Endothelial cell of umbilical vein (primary cell): ENCODE results near the gene DCTD. TPM values are rescaled to one million over a fixed set of nuclear protein-coding genes. Genes with fewer than 3 reads are reported as not detected.
"Not testable (repeated sequence)": the region's sequence is repeated elsewhere in the genome, so short reads cannot be mapped to it uniquely, and the experiment has no call there.

ENCODE experiments used
- BruUV-seq: library from RNA; stranded (reverse); fragments of 400-500 nt; replicated peaks from 2 replicates; lab custom pipeline; 2021; lab: Mats Ljungman, UMichigan
- CTCF ChIA-PET: fragments of 300-600, 350-600 bp; sonication (Branson Sonifier 250); formaldehyde crosslinking; loops from one replicate; lab custom pipeline; 2021; ENCODE audit warnings: antibody characterized with exemption, inconsistent platforms; lab: Charles Lee
- POLR2A ChIA-PET: fragments of 300-600, 350-600 bp; sonication (Branson Sonifier 250); formaldehyde crosslinking; loops from one replicate; lab custom pipeline; 2021; ENCODE audit warnings: antibody characterized with exemption, inconsistent platforms; lab: Charles Lee
- DNase-seq: peaks from one replicate; pipeline ENCODE4 v3.0.0-alpha.2; 2011; ENCODE audit warnings: low read depth, low spot score
- FAIRE-seq: peaks from 2 replicates; lab custom pipeline; 2011; peaks lifted over from hg19 to GRCh38; lab: Jason Lieb, UNC
- H2AFZ ChIP-seq: 2 replicates; pipeline ENCODE4 v1.6.0; 2012; ENCODE audit warnings: low read depth, low read length, control low read depth, inconsistent platforms
- H3K27ac ChIP-seq: 2 replicates; pipeline ENCODE4 v1.5.1; 2011; ENCODE audit warnings: low read depth, mild to moderate bottlenecking, control low read depth, low read length, moderate library complexity; ENCODE audit not compliant: insufficient read depth
- H3K27me3 ChIP-seq, 2 experiments: 2 replicates each; pipeline versions ENCODE4 v1.6.0 to v1.6.1; 2011; ENCODE audit warnings: low read length in 2 of 2, mixed read lengths in 1 of 2; ENCODE audit not compliant: control insufficient read depth in 2 of 2, insufficient read depth in 2 of 2
- H3K36me3 ChIP-seq, 2 experiments: 2 replicates in 1 of 2; 3 replicates in 1 of 2; pipeline ENCODE4 v1.5.1; 2011; ENCODE audit warnings: low read length in 2 of 2, mild to moderate bottlenecking in 1 of 2, moderate library complexity in 1 of 2; ENCODE audit not compliant: control insufficient read depth in 2 of 2, insufficient read depth in 2 of 2; ENCODE audit errors: extremely low read depth in 1 of 2
- H3K4me1 ChIP-seq: 3 replicates; pipeline ENCODE4 v1.5.1; 2011; ENCODE audit warnings: mild to moderate bottlenecking, low read length; ENCODE audit not compliant: control insufficient read depth, insufficient read depth; ENCODE audit errors: extremely low read depth
- H3K4me2 ChIP-seq: 2 replicates; pipeline ENCODE4 v1.6.1; 2011; ENCODE audit warnings: low read length, control low read depth, mixed read lengths; ENCODE audit not compliant: insufficient read depth
- H3K4me3 ChIP-seq, 3 experiments: fragments of 200-600 bp in 1 of 3; sonication (generic), shearing (Covaris generic) in 1 of 3; replicated peaks in 1 of 3; 2 replicates each; pipeline ENCODE4 v1.5.1; 2011 to 2016; ENCODE audit warnings: control low read depth in 3 of 3, low read length in 3 of 3, mild to moderate bottlenecking in 2 of 3, inconsistent platforms in 1 of 3, low read depth in 1 of 3, moderate library complexity in 1 of 3; ENCODE audit not compliant: insufficient read depth in 1 of 3
- H3K79me2 ChIP-seq: 2 replicates; pipeline ENCODE4 v1.6.0; 2012; ENCODE audit warnings: low read length, inconsistent platforms; ENCODE audit not compliant: control insufficient read depth, insufficient read depth
- H3K9ac ChIP-seq: replicated peaks from 2 replicates; pipeline ENCODE3; 2011; ENCODE audit warnings: low read length, control low read depth; ENCODE audit not compliant: insufficient read depth; ENCODE audit errors: extremely low read depth
- H3K9me1 ChIP-seq: replicated peaks from 3 replicates; pipeline ENCODE4 v1.6.0; 2011; ENCODE audit warnings: mild to moderate bottlenecking, low read length; ENCODE audit not compliant: control insufficient read depth, insufficient read depth; ENCODE audit errors: extremely low read depth
- H3K9me3 ChIP-seq: replicated peaks from 2 replicates; pipeline ENCODE4 v1.5.1; 2012; ENCODE audit warnings: low read length, inconsistent platforms; ENCODE audit not compliant: control insufficient read depth, insufficient read depth
- H4K20me1 ChIP-seq: replicated peaks from 2 replicates; pipeline ENCODE3; 2011; ENCODE audit warnings: mild to moderate bottlenecking, low read length; ENCODE audit not compliant: control insufficient read depth, insufficient read depth; ENCODE audit errors: extremely low read depth
- EZH2 ChIP-seq: IDR thresholded peaks from 2 replicates; pipeline ENCODE4 v1.6.1; 2012; ENCODE audit warnings: borderline replicate concordance, low read depth, mild to moderate bottlenecking, moderate library complexity, low read length, inconsistent platforms; ENCODE audit not compliant: severe bottlenecking
- FOS ChIP-seq: IDR thresholded peaks from 2 replicates; pipeline ENCODE4 v1.6.1; 2011; ENCODE audit warnings: mild to moderate bottlenecking, low read length, moderate library complexity, borderline replicate concordance; ENCODE audit not compliant: insufficient read depth
- GATA2 ChIP-seq: IDR thresholded peaks from 2 replicates; pipeline ENCODE4 v1.7.0; 2011; ENCODE audit warnings: low read depth, mild to moderate bottlenecking, moderate library complexity, mixed read lengths, low read length; ENCODE audit not compliant: insufficient read length, insufficient read depth
- JUN ChIP-seq: IDR thresholded peaks from 2 replicates; pipeline ENCODE4 v1.6.1; 2011; ENCODE audit warnings: borderline replicate concordance, low read depth; ENCODE audit not compliant: insufficient read length, insufficient read depth
- MYC ChIP-seq: IDR thresholded peaks from one replicate; pipeline ENCODE4 v1.6.1; 2011; ENCODE audit warnings: mild to moderate bottlenecking, low read depth, low read length
- POLR2A ChIP-seq: IDR thresholded peaks from 2 replicates; pipeline ENCODE4 v1.6.1; 2012; ENCODE audit warnings: low read depth, mild to moderate bottlenecking, control low read depth, low read length
- POLR2AphosphoS5 ChIP-seq: IDR thresholded peaks from 2 replicates; pipeline ENCODE4 v1.6.1; 2012; ENCODE audit warnings: low read depth, mild to moderate bottlenecking, control low read depth, low read length, moderate library complexity; ENCODE audit not compliant: insufficient read depth
- dilution Hi-C: fragments of 300-500 bp; cut with MboI; formaldehyde crosslinking; loops from one replicate; pipeline ENCODE4 v1.15.0; 2019; ENCODE audit warnings: low sequenced_read_pairs; ENCODE audit not compliant: extremely low pct_ligation_motif_present
- intact Hi-C: fragments of 100-400 bp; cut with micrococcal nuclease; formaldehyde crosslinking; loops from one replicate; pipeline ENCODE4 v1.10.0; 2022
- polyA plus RNA-seq, 4 experiments: library from polyadenylated mRNA; depleted of rRNA in 3 of 4; stranded (reverse) in 3 of 4; unstranded in 1 of 4; fragments of >200 nt; gene quantifications; 2 replicates each; pipeline versions ENCODE4 v1.2.1 to v1.2.3, GENCODE V29; 2011 to 2012; ENCODE audit warnings: missing spikeins in 1 of 4
- total RNA-seq: library from RNA; stranded (reverse); gene quantifications from 2 replicates; pipeline ENCODE4 v1.2.3, GENCODE V29; 2021
- TF ChIP-seq, protein P1 (sequence below): IDR thresholded peaks from 2 replicates; pipeline ENCODE4 v1.6.1; 2011; ENCODE audit not compliant: insufficient read depth, insufficient read length
- TF ChIP-seq, protein P2 (sequence below), 2 donors: IDR thresholded peaks; 1 replicate in 1 of 2; 2 replicates in 1 of 2; pipeline ENCODE4 v1.5.1; 2011; ENCODE audit warnings: low read length in 2 of 2, mild to moderate bottlenecking in 2 of 2, moderate library complexity in 2 of 2, control low read depth in 1 of 2, inconsistent platforms in 1 of 2, low read depth in 1 of 2; ENCODE audit not compliant: insufficient read depth in 1 of 2; ENCODE audit errors: extremely low read depth in 1 of 2

Gene DCTD
- total and polyA plus RNA-seq, 2 donors (not counting 3 experiments of a cell fraction or from before 2014, with no cell fraction given), result 105 to 111 TPM

DNA sequence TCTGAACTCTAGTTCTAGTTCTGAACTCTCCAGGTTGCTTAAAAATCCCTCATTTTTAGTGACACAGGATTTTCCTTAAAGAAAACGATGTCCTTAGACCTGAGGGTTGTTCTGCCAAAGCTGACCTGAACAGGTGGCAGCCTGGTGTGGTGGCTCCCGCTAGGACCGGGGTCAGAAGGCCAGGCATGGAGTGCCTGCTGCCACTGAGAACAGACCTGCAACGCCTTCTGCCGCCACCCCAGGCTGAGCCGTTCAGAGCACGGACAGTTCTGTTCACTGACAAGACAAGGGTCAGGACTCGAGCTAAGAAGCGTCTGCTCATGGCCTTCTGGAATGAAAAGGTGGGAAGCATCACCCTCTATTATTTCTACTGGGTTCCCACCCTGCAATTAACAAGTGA lies 15.8 kb downstream of the DCTD start:
- POLR2A ChIA-PET, result no interaction called here
- Histone ChIP-seq H3K27ac (no peak overlapping the region), H3K27me3 (no peaks in the 10 kb centered on the region), H3K36me3 (peaks cover 2 to 26% of the 10 kb centered on the region in 2 experiments), H3K9me1 (no peaks in the 10 kb centered on the region), H3K4me2 (no peak overlapping the region), H3K4me1 (no peaks in the 10 kb centered on the region), H3K9ac (no peak overlapping the region), H3K9me3 (no peaks in the 10 kb centered on the region), H3K79me2 (peaks cover 5% of the 10 kb centered on the region), H3K4me3 (no peak overlapping the region), H2AFZ (no peak overlapping the region), H4K20me1 (no peaks in the 10 kb centered on the region)
- no TSS peak for BruUV-seq
- TF ChIP-seq GATA2 (no peak), POLR2A (no peak), EZH2 (no peak), FOS (no peak), JUN (no peak), POLR2AphosphoS5 (no peak), MYC (no peak)
- TF ChIP-seq, protein P1, sequence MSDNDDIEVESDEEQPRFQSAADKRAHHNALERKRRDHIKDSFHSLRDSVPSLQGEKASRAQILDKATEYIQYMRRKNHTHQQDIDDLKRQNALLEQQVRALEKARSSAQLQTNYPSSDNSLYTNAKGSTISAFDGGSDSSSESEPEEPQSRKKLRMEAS, result no peak
- TF ChIP-seq, protein P2, sequence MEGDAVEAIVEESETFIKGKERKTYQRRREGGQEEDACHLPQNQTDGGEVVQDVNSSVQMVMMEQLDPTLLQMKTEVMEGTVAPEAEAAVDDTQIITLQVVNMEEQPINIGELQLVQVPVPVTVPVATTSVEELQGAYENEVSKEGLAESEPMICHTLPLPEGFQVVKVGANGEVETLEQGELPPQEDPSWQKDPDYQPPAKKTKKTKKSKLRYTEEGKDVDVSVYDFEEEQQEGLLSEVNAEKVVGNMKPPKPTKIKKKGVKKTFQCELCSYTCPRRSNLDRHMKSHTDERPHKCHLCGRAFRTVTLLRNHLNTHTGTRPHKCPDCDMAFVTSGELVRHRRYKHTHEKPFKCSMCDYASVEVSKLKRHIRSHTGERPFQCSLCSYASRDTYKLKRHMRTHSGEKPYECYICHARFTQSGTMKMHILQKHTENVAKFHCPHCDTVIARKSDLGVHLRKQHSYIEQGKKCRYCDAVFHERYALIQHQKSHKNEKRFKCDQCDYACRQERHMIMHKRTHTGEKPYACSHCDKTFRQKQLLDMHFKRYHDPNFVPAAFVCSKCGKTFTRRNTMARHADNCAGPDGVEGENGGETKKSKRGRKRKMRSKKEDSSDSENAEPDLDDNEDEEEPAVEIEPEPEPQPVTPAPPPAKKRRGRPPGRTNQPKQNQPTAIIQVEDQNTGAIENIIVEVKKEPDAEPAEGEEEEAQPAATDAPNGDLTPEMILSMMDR (IDR thresholded peaks at IDR 0.05; ENCODE audit: extremely low read depth in 1 of 2, insufficient read depth in 1 of 2, low read depth in 1 of 2, low read length in 2 of 2), result no peak
- no peak for FAIRE-seq
- no peak for DNase-seq
- intact Hi-C loops (no loop called here), dilution Hi-C loops (loop anchor here (25.0 kb wide), 1 partner anchor 361 kb away; no protein-coding TSS in a partner anchor)
- CTCF ChIA-PET, result interaction anchor here (1.3 kb wide), 1 partner anchor 37 kb away, joined by 4 read pairs; no protein-coding TSS in a partner anchor

DNA sequence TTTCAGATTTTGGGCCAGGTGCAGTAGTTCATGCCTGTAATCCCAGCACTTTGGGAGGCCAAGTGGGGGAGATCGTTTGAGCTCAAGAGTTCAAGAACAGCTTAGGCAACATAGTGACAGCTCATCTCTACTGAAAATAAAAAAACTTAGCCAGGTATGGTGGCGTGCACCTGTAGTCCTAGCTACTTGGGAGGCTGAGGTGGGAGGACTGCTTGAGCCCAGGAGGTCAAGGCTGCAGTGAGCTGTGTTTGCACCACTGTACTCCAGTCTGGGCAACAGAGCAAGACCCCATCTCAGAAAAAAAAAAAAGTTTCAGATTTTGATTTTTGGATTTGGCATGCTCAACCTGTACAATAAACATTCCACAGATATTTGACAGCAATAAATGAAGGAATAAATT lies 17.2 kb downstream of the DCTD start:
- intact Hi-C loops, H3K4me2 ChIP-seq, H3K4me3 ChIP-seq, H3K27me3 ChIP-seq, H3K9me1 ChIP-seq, H3K9me3 ChIP-seq, POLR2A ChIA-PET, H3K4me1 ChIP-seq, H3K27ac ChIP-seq, H3K9ac ChIP-seq, H4K20me1 ChIP-seq, BruUV-seq, H3K79me2 ChIP-seq, H2AFZ ChIP-seq, FAIRE-seq, DNase-seq: not testable (repeated sequence)
- dilution Hi-C loops, result loop anchor here (25.0 kb wide), 1 partner anchor 362 kb away; no protein-coding TSS in a partner anchor
- CTCF ChIA-PET, result interaction anchor here (1.3 kb wide), 2 partner anchors 9 to 38 kb away, joined by 3 to 4 read pairs; no protein-coding TSS in a partner anchor
- peaks cover 4 to 33% of the 10 kb centered on the region in 2 experiments for H3K36me3 ChIP-seq
